C4-2B (cell line): ENCODE results near the gene ANKRD13A.
"Not testable (repeated sequence)": the region's sequence is repeated elsewhere in the genome, so short reads cannot be mapped to it uniquely, and the experiment has no call there.

ENCODE experiments used
- H3K27ac ChIP-seq: fragments of 450-650 bp; 2 replicates; pipeline ENCODE4 v1.5.1; 2017
- CTCF ChIP-seq: fragments of 450-650 bp; conservative IDR thresholded peaks from 2 replicates; pipeline ENCODE4 v1.5.1; 2017; ENCODE audit warnings: mild to moderate bottlenecking
- ZFX ChIP-seq: fragments of 450-650 bp; IDR thresholded peaks from 2 replicates; pipeline ENCODE4 v1.6.1; 2017

The ANKRD13A gene

GRCh38 chr12:109999983-110000505, 814 bp downstream of the ANKRD13A start:
- no peak for TF ChIP-seq CTCF
- TF ChIP-seq ZFX, result no peak
- peak overlapping the region; percentile 82 for H3K27ac ChIP-seq

GRCh38 chr12:110001596-110001995, 2.4 kb downstream of the ANKRD13A start:
- H3K27ac ChIP-seq, result peak overlapping the region; percentile 76; the same call in 1 of the 2 replicates
- TF ChIP-seq ZFX (no peak), CTCF (no peak)

- no peak for TF ChIP-seq CTCF
- no peak for TF ChIP-seq ZFX
- H3K27ac ChIP-seq, result peak overlapping the region; percentile 76
Measured at GRCh38 chr12:110002676-110003515, 3.7 kb downstream of the ANKRD13A start.

- H3K27ac ChIP-seq, result peak overlapping the region; percentile 76
- TF ChIP-seq CTCF (no peak), ZFX (no peak)
Measured at GRCh38 chr12:110004598-110004997, 5.4 kb downstream of the ANKRD13A start.

GRCh38 chr12:110005319-110005973, 6.2 kb downstream of the ANKRD13A start:
- TF ChIP-seq CTCF, result no peak
- no peak for TF ChIP-seq ZFX
- peak overlapping the region; percentile 40 for H3K27ac ChIP-seq

GRCh38 chr12:110006115-110006514, 6.9 kb downstream of the ANKRD13A start:
- TF ChIP-seq CTCF (no peak), ZFX (no peak)
- no peak overlapping the region for H3K27ac ChIP-seq

- no peak overlapping the region for H3K27ac ChIP-seq
- no peak for TF ChIP-seq ZFX
- no peak for TF ChIP-seq CTCF
Measured at GRCh38 chr12:110007881-110008280, 8.7 kb downstream of the ANKRD13A start.

GRCh38 chr12:110008681-110009398, 9.6 kb downstream of the ANKRD13A start:
- not testable (repeated sequence) for H3K27ac ChIP-seq
